Parathyroid adenoma (tissue), 2 donors: ENCODE measurements around the gene PPIC.

Experiments used
- H2AFZ ChIP-seq: fragments of 300-600 bp; sonication (generic); one replicate; pipeline ENCODE4 v1.7.0; 2017; ENCODE audit warnings: antibody characterized with exemption, mild to moderate bottlenecking
- H3K27ac ChIP-seq: fragments of 300-600 bp; sonication (generic); one replicate; pipeline ENCODE4 v1.7.0; 2017
- H3K27me3 ChIP-seq: fragments of 300-600 bp; sonication (generic); one replicate; pipeline ENCODE4 v1.7.0; 2017; ENCODE audit warnings: low read length; ENCODE audit not compliant: control insufficient read depth, insufficient read depth
- H3K36me3 ChIP-seq: fragments of 300-600 bp; sonication (generic); one replicate; pipeline ENCODE4 v1.7.0; 2017; ENCODE audit warnings: low read length; ENCODE audit not compliant: control insufficient read depth, insufficient read depth
- H3K4me1 ChIP-seq: fragments of 300-600 bp; sonication (generic); one replicate; pipeline ENCODE4 v1.7.0; 2017; ENCODE audit warnings: control low read depth
- H3K4me2 ChIP-seq: fragments of 300-600 bp; sonication (generic); one replicate; pipeline ENCODE4 v1.7.0; 2017; ENCODE audit warnings: low read length
- H3K4me3 ChIP-seq: fragments of 300-600 bp; sonication (generic); one replicate; pipeline ENCODE4 v1.7.0; 2017; ENCODE audit warnings: low read depth, low read length
- H3K79me2 ChIP-seq: fragments of 300-600 bp; sonication (generic); one replicate; pipeline ENCODE4 v1.7.0; 2017; ENCODE audit warnings: control low read depth
- H3K9ac ChIP-seq: fragments of 300-600 bp; sonication (generic); one replicate; pipeline ENCODE4 v1.7.0; 2017; ENCODE audit warnings: mild to moderate bottlenecking
- H3K9me3 ChIP-seq: fragments of 300-600 bp; sonication (generic); one replicate; pipeline ENCODE4 v1.7.0; 2017; ENCODE audit warnings: low read length; ENCODE audit not compliant: control insufficient read depth
- TF ChIP-seq, protein P1 (sequence below): fragments of 300-600 bp; sonication (generic); IDR thresholded peaks from one replicate; pipeline ENCODE4 v1.7.0; 2017; ENCODE audit warnings: antibody characterized with exemption, mild to moderate bottlenecking
- donor health status: primary hyperparathyroidism.

Gene PPIC

DNA sequence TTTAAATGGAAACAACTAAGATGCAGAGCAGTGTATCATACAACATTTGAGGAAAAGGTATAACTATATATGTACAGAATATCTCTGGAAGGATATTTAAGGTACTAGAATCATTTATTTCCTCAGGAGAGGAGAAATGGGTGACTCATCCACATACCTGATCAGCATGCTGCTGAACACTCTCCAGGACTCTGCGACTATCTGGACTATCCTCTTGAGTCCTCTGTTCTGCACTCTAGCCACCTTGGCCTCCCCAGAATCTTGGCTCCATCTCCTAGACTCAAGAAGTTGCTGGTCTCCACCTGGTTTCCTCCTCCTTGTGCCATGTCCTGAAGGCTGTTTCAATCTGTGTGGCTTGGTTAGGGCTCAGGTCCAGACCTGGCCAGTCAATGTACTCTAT lies 43.7 kb upstream of the PPIC start:
- Histone ChIP-seq H3K9me3 (no peaks in the 10 kb centered on the region), H3K79me2 (no peaks in the 10 kb centered on the region), H3K27ac (no peak overlapping the region), H3K27me3 (no peaks in the 10 kb centered on the region), H3K4me3 (no peak overlapping the region), H3K9ac (no peak overlapping the region), H3K36me3 (no peaks in the 10 kb centered on the region), H3K4me1 (no peaks in the 10 kb centered on the region), H2AFZ (no peak overlapping the region), H3K4me2 (no peak overlapping the region)
- TF ChIP-seq, protein P1, sequence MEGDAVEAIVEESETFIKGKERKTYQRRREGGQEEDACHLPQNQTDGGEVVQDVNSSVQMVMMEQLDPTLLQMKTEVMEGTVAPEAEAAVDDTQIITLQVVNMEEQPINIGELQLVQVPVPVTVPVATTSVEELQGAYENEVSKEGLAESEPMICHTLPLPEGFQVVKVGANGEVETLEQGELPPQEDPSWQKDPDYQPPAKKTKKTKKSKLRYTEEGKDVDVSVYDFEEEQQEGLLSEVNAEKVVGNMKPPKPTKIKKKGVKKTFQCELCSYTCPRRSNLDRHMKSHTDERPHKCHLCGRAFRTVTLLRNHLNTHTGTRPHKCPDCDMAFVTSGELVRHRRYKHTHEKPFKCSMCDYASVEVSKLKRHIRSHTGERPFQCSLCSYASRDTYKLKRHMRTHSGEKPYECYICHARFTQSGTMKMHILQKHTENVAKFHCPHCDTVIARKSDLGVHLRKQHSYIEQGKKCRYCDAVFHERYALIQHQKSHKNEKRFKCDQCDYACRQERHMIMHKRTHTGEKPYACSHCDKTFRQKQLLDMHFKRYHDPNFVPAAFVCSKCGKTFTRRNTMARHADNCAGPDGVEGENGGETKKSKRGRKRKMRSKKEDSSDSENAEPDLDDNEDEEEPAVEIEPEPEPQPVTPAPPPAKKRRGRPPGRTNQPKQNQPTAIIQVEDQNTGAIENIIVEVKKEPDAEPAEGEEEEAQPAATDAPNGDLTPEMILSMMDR, result no peak

DNA sequence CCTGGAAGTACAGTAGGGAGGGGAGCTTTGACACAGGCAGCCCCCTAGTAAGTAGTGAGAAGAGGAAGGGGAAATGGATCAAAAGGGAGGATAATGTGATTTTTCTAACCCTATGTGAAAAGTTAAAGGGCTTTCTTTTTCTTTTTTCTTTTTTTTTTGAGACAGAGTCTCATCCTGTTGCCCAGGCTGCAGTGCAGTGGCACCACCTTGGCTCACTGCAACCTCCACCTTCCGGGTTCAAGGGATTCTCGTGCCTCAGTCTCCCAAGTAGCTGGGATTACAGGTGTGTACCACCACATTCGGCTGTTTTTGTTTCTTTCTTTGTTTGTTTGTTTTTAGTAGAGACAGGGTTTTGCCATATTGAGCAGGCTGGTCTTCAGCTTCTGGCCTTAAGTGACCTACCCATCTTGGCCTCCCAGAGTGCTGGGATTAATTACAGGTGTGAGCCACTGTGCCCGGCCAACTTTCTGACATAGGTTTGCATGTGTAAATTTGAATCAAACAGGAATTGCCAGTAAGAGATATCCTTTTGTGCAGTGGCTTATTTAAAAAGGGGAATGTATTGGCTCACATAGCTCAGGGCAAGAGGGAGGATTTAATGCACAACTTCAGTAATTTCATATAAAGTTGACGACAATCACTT lies 39.1 kb upstream of the PPIC start:
- Histone ChIP-seq H3K27ac (no peak overlapping the region), H2AFZ (no peak overlapping the region), H3K9ac (no peak overlapping the region), H3K27me3 (no peaks in the 10 kb centered on the region), H3K36me3 (no peaks in the 10 kb centered on the region), H3K79me2 (no peaks in the 10 kb centered on the region), H3K9me3 (no peaks in the 10 kb centered on the region), H3K4me1 (no peaks in the 10 kb centered on the region), H3K4me2 (no peak overlapping the region), H3K4me3 (no peak overlapping the region)
- TF ChIP-seq, protein P1, result no peak

DNA sequence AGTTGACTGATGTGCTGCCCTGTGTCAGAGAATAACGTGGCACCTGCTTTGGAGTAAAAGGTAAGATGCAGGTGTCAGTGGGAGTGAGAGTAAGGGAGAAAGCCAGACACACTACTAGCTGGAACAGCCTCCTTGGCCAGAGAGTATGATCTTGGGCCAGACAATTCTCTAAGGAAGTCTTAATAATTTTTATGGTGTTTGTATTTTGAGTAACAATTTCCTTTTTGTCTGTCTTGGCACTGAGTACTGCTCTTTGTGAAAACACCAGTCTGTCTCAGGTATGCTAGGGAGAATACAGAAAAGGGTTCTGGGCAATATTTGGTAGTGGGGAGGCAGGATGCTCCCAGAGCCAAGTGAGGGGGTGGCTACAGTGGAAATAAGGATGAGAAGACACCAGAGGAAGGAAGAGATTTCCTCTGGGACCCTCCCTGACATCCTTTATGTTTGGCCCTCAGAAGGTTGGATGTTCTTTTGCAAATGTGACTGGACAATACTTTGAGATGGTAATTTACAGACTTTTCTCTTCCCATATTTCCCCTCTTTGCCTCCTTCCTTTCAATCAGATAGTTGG lies 31.9 kb upstream of the PPIC start:
- Histone ChIP-seq H3K79me2 (no peaks in the 10 kb centered on the region), H3K4me1 (no peaks in the 10 kb centered on the region), H3K4me3 (no peak overlapping the region), H3K4me2 (no peak overlapping the region), H2AFZ (no peak overlapping the region), H3K9me3 (no peaks in the 10 kb centered on the region), H3K9ac (no peak overlapping the region), H3K27ac (no peak overlapping the region), H3K27me3 (no peaks in the 10 kb centered on the region), H3K36me3 (no peaks in the 10 kb centered on the region)
- TF ChIP-seq, protein P1, result no peak

DNA sequence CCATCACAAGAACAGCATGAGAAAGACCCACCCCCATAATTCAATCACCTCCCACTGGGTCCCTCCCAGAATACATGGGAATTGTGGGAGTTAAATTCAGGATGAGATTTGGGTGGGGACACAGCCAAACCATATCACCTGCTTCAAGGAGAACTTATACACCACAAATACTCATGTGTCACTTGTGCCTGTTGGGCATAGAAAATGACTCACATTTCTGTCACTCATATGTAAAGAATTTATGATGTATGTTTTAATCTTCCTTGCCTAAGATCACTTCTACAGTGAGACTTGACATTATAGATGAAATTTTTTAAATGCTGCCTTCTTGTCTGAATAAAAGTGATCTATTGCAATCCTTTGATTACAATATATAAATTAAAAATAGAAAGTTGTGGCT lies 29.5 kb upstream of the PPIC start:
- Histone ChIP-seq H3K4me1 (no peaks in the 10 kb centered on the region), H3K79me2 (no peaks in the 10 kb centered on the region), H2AFZ (no peak overlapping the region), H3K9ac (no peak overlapping the region), H3K27me3 (no peaks in the 10 kb centered on the region), H3K4me2 (no peak overlapping the region), H3K36me3 (no peaks in the 10 kb centered on the region), H3K4me3 (no peak overlapping the region), H3K9me3 (no peaks in the 10 kb centered on the region), H3K27ac (no peak overlapping the region)
- TF ChIP-seq, protein P1, result no peak

DNA sequence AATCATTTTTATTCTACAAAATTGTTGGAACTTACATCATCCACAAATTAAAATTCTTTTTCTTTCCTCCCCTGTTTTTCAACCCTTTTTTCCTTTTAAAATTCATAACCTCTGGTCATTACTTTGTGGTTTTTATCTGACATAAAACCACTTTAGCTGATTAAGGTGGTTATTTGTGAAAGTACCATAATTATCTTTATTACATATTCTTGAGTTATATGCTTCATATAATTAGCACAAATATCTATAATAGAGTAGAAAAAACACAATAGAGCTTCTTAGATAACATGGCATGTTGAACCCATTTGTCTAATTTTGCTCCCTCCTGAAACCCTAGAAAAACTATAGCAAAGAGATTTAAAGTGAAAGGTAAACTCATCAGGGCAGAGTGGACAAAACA lies 22.9 kb upstream of the PPIC start:
- Histone ChIP-seq H2AFZ (no peak overlapping the region), H3K27ac (no peak overlapping the region), H3K79me2 (no peaks in the 10 kb centered on the region), H3K9me3 (no peaks in the 10 kb centered on the region), H3K9ac (no peak overlapping the region), H3K27me3 (no peaks in the 10 kb centered on the region), H3K36me3 (no peaks in the 10 kb centered on the region), H3K4me1 (no peaks in the 10 kb centered on the region), H3K4me2 (no peak overlapping the region), H3K4me3 (no peak overlapping the region)
- TF ChIP-seq, protein P1, result no peak
